ENCODE measurements around the gene FAM151B. TPM values are rescaled to one million over a fixed set of nuclear protein-coding genes. Genes with fewer than 3 reads are reported as not detected.
"Not testable (repeated sequence)": the region's sequence is repeated elsewhere in the genome, so short reads cannot be mapped to it uniquely, and the experiment has no call there.

FAM151B gene
- total and polyA plus RNA-seq, 10 of the 15 experiments (the other 5 are each of a cell fraction or from before 2014, with no cell fraction given): 0.05 to 0.79 (median 0.22) TPM

DNA sequence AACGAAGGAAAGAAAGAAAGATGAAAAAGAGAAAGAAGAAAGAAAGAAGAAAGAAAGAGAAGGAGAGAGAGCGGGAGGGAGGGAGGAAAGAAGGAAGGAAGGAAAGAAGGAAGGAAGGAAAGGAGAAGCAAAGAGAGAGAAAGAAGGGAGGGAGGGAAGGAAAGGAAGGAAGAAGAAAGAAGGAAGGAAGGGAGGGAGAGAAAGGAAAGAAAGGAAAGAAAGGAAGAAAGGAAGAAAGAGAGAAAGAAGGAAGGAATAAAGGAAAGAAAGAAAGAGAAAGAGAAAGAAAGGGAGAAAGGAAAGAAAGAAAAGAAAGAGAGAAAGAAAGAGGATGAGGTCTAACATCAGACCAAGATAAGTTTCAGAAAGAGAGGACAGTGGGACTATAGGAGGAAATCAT is 91.2 kb downstream of the FAM151B start (continued):
- TF ChIP-seq, protein P1, sequence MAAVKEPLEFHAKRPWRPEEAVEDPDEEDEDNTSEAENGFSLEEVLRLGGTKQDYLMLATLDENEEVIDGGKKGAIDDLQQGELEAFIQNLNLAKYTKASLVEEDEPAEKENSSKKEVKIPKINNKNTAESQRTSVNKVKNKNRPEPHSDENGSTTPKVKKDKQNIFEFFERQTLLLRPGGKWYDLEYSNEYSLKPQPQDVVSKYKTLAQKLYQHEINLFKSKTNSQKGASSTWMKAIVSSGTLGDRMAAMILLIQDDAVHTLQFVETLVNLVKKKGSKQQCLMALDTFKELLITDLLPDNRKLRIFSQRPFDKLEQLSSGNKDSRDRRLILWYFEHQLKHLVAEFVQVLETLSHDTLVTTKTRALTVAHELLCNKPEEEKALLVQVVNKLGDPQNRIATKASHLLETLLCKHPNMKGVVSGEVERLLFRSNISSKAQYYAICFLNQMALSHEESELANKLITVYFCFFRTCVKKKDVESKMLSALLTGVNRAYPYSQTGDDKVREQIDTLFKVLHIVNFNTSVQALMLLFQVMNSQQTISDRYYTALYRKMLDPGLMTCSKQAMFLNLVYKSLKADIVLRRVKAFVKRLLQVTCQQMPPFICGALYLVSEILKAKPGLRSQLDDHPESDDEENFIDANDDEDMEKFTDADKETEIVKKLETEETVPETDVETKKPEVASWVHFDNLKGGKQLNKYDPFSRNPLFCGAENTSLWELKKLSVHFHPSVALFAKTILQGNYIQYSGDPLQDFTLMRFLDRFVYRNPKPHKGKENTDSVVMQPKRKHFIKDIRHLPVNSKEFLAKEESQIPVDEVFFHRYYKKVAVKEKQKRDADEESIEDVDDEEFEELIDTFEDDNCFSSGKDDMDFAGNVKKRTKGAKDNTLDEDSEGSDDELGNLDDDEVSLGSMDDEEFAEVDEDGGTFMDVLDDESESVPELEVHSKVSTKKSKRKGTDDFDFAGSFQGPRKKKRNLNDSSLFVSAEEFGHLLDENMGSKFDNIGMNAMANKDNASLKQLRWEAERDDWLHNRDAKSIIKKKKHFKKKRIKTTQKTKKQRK (IDR thresholded peaks at IDR 0.05; ENCODE audit: low read depth, low read length): no peak
- no peak for TF ChIP-seq BCL11A (IDR thresholded peaks at IDR 0.05; ENCODE audit: low read depth, low read length)
- TF ChIP-seq, protein P2, sequence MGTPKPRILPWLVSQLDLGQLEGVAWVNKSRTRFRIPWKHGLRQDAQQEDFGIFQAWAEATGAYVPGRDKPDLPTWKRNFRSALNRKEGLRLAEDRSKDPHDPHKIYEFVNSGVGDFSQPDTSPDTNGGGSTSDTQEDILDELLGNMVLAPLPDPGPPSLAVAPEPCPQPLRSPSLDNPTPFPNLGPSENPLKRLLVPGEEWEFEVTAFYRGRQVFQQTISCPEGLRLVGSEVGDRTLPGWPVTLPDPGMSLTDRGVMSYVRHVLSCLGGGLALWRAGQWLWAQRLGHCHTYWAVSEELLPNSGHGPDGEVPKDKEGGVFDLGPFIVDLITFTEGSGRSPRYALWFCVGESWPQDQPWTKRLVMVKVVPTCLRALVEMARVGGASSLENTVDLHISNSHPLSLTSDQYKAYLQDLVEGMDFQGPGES (IDR thresholded peaks at IDR 0.05): no peak
- TF ChIP-seq DPF2 (IDR thresholded peaks at IDR 0.05): no peak
- no peak for TF ChIP-seq NR2C2 (IDR thresholded peaks at IDR 0.05; ENCODE audit: borderline replicate concordance, control insufficient read depth, insufficient read length, low read depth)

DNA sequence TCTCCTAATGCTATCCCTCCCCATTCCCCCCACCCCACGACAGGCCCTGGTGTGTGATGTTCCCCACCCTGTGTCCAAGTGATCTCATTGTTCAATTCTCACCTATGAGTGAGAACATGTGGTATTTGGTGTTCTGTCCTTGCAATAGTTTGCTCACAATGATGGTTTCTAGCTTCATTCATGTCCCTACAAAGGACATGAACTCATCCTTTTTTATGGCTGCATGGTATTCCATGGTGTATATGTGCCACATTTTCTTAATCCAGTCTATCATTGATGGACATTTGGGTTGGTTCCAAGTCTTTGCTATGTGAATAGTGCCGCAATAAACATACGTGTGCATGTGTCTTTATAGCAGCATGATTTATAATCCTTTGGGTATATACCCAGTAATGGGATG is 92.4 kb downstream of the FAM151B start:
- H3K79me2 ChIP-seq (ENCODE audit: control insufficient read depth, insufficient read depth, low read length); SMC1A ChIA-PET (ENCODE audit: uncharacterized antibody, unreplicated experiment); H2AFZ ChIP-seq (ENCODE audit: control insufficient read depth, low read depth, low read length); H3K9ac ChIP-seq (ENCODE audit: control insufficient read depth, insufficient read depth, low read length); H3K27me3 ChIP-seq (replicated peaks in 1 of 2; ENCODE audit: control insufficient read depth in 2 of 2, insufficient read depth in 2 of 2, low read length in 1 of 2); H3K4me2 ChIP-seq (ENCODE audit: control insufficient read depth, insufficient read depth); H3K36me3 ChIP-seq (ENCODE audit: control insufficient read depth in 2 of 2, insufficient read depth in 2 of 2, low read length in 1 of 2); H4K20me1 ChIP-seq (ENCODE audit: control insufficient read depth, insufficient read depth); ATAC-seq; H3K27ac ChIP-seq (ENCODE audit: control insufficient read depth, insufficient read depth); RAD21 ChIA-PET (ENCODE audit: unreplicated experiment); H3K4me1 ChIP-seq (ENCODE audit: control insufficient read depth, insufficient read depth, low read length); BruUV-seq (replicated peaks); FAIRE-seq; POLR2A ChIA-PET; H3K9me3 ChIP-seq (replicated peaks; ENCODE audit: control insufficient read depth, insufficient read depth, low read length); CTCF ChIA-PET; intact Hi-C loops (cut with micrococcal nuclease; ENCODE audit: unreplicated experiment); H3K4me3 ChIP-seq; in situ Hi-C loops (cut with MboI); DNase-seq (ENCODE audit: low read depth, low spot score): not testable (repeated sequence)
- WGBS (ENCODE audit: insufficient coverage, insufficient replicate concordance, low lambda C conversion rate, missing lambda C conversion rate): 68% methylated on average over 3 of the region's 3 CpGs

Data from GM12878 (cell line).